HL-60/S4 treated with retinoic acid at 250 ng/mL for 4 days and 3 days (cell line): ENCODE data around the gene LCN1.
"Not testable (repeated sequence)": the region's sequence is repeated elsewhere in the genome, so short reads cannot be mapped to it uniquely, and the experiment has no call there.

Experiments
- in situ Hi-C: fragments of 300-500 bp; cut with MboI; formaldehyde crosslinking; loops from 2 replicates; pipeline ENCODE4 v1.7.0; 2022; ENCODE audit warnings: low sequenced_read_pairs

LCN1 gene

DNA sequence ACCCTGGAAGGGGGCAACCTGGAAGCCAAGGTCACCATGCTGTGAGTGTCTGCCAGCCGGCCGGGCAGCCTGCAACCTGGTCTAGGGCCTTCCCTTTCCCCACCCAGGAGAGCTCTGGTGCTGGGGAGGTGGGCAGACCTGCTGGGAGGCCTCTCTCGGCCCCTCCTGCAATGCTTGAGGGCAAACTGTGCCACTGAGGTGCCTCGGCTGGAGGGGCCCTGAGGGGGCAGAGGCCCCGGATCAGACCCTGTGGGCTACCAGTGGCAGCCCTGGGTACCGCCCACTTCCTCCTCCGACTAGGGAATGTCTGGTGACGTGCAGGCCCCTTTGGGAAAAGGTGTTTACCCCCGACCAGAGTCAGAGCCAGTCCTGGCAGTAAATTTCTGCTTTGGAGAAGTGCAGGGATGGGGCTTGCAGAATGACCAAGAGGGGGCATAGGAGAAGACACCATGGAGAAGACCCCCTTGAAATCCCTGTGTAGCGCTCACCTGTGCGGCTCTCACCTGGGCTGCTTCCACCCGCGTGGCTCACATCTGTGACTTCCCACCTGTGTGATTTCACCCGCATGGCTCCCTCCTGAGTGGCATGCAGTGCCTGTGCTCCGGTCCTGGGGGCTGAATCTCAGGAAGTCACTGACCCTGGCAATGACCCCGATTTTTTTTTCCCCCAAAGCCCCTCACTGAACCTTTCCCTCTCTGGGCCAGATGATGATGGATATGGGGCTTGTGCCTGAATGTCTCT, 1.1 kb downstream of the LCN1 start:
- in situ Hi-C loops: no loop called here

DNA sequence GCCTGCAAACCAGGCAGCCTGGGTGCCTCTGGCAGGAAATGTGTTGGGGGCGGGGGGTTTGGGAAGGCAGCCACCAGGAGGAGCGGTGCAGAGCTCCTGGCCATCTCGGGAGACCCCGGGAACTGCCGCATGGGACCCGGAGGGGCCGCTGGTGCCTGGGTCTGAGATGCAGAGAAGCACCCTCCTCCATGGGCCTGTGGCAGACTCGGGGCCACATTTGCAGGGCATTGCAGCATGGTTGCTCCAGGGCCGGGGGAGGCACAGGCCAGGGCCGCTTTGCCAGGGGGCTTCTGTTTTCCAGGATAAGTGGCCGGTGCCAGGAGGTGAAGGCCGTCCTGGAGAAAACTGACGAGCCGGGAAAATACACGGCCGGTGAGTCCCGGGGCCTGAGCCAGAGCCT, 1.7 kb downstream of the LCN1 start:
- in situ Hi-C loops: no loop called here

DNA sequence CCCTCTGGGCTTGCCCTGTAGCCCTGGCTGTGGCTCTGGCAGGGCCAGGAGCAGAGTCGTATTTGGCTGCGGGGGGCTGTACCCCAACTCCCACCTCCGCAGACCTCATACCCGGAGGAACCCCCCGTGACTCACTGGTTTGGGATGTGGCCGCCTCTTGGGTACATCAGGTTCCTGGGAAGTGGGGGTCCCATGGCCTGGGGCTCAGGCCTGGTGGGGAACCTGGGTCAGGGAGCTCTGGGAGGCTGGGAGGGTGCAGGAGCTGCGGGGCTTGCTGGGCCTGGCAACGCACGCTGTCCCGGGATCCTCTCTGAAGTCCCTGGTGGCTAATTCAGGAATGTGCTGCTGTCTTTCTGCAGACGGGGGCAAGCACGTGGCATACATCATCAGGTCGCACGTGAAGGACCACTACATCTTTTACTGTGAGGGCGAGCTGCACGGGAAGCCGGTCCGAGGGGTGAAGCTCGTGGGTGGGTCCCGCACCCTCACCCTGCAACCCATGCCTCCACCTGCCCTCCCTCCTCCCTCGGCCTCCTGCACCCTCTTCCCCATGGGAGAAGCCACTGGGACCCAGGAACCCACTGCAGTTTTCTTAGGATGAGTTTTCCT, 2.4 kb downstream of the LCN1 start:
- in situ Hi-C loops: no loop called here

- in situ Hi-C loops: no loop called here
Observed at GRCh38 chr9:135524130-135524861, 3.1 kb downstream of the LCN1 start.

DNA sequence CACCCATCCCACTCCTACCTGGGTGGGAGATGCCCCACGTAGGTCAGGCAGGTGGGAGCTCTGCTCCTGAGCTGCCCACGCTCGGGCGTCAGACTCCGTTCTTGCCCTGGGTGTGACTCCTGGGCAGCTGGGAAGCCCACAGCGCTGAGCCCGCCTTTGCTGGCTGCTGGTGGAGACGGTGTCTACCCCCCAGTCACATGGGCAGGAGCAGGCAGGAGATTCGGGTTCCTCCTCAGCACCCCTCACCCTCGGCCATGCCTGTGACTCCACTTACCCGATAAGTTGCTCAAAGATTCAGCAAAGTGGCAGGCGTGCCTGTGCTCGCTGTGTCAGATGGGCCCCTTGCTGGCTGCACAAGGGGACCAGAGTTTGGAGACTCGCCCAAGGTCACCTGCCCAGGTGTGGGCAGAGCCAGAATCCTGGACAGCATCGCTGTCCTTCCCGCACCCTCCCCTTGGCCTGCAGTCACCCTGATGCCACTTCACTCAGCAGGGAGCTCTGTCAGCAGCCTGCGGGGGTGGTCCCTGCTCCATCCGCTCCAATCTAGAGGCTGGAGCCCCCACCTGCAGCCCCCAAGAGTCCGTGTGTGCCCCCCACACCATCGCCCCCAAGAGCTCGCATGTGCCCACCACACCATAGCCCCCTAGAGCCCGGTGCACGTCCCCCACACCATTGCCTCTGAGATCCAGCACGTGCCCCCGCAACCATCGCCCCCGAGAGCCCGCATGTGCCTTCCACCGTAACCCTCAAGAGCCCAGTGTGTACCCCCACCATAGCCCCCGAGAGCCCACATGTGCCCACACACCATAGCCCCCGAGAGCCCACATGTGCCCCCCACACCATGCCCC, 4.2 kb downstream of the LCN1 start:
- in situ Hi-C loops: no loop called here

DNA sequence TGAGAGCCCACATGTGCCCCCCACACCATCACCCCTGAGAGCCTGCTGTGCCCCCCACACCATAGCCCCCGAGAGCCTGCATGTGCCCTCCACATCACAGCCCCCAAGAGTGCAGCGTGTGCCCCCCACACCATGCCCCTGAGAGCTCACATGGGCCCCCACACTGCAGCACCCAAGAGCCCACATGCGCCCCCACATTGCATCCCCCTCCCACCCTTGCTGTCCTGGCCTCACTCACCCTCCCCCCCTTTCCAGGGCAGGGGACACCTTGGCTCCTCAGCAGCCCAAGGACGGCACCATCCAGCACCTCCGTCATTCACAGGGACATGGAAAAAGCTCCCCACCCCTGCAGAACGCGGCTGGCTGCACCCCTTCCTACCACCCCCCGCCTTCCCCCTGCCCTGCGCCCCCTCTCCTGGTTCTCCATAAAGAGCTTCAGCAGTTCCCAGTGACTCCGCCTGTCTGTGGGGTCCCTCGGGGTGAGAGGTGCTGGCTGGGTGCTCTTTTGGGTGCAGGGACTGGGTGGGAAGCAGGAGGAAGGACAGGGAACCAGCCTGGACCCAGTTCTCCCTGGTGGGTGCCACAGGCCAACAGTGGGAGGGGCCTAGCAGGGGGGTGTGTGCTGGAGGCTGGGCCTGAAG, 5.0 kb downstream of the LCN1 start:
- in situ Hi-C loops: no loop called here

DNA sequence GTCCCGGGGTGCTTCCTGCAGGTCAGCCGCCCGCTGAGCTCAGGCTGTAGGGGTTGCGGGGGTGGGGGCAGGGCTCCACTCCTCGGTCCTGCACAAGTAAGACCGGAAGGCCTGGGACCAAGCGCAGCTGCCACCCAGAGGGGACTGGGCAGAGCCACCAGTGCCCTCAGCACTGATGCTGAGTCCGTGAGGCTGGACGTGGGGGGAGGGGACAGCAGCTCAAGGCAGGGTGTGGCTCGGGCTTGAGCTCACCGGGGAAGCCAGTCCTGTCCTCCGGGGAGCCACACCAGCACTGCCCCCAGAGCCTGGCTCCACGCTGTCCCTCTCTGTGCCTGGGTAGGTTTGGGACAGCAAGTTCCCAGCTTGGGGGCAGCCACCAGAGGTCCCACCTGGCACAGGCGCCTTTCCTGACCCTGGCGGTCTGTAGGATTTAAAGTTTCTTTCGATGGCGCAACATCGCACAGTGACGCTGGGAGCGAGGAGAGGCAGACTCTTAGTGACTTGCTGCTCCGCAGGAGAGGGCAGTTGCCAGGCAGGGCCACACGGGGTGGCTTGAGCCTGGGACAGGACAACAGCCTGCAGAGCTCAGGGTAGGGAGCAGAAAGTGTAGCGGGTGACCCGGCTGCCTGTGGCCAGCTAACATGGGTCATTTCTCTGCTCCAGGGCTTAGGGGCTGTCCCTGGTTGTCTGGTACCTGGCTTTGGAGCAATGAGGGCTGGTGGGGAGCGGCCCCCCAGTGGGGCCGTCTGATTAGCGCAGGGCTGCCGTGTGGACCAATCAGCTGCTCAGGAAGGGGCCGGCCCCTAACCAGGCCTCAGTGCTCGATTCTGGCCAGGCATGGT, 5.7 kb downstream of the LCN1 start:
- in situ Hi-C loops: no loop called here

GRCh38 chr9:135528842-135529435, 7.7 kb downstream of the LCN1 start:
- in situ Hi-C loops: not testable (repeated sequence)

DNA sequence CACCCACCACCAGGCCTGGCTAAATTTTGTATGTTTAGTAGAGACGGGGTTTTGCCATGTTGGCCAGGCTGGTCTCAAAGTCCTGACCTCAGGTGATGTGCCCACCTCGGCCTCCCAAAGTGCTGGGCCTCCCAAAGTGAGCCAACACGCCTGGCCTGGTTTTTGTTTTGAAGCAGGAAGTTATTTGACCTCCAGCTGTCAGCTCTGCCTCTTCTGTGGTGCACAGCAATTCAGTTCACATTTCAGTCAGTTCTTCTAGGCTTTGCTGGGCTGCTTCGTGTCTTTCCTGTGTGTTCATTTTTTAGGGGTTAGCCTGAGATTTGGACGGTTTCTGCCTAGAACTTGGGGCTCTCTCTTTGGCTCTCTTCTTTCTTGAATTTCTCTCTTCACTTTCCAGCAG, 8.9 kb downstream of the LCN1 start:
- in situ Hi-C loops: no loop called here

GRCh38 chr9:135531096-135531495, 9.9 kb downstream of the LCN1 start:
- in situ Hi-C loops: no loop called here

GRCh38 chr9:135533113-135533512, 11.9 kb downstream of the LCN1 start:
- in situ Hi-C loops: no loop called here

GRCh38 chr9:135533674-135534073, 12.4 kb downstream of the LCN1 start:
- in situ Hi-C loops: no loop called here

DNA sequence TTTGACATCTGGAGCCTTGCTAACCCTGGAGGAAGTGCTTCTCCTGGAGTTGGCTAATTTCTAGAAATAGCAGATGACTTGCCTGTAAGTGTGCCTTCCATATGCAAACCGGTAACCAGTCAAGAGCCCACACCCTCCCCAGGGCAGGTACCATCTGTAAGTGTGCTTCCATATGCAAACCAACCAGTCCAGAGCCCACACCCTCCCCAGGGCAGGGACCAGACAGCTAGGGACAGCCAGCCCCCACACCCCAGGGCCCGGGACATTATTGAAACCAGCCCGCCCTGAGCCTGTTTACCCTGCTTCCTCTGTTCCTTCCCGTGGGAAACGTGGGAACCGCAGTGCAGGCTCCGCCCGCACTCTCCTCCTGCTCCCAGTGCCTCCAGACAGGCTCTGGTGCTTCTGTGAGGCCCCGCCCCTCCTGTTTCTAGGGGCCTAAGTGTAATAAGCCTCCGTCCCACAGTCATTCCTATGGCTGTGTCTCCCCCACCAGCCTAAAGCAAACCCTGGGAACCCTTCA, 13.0 kb downstream of the LCN1 start:
- in situ Hi-C loops: not testable (repeated sequence)

DNA sequence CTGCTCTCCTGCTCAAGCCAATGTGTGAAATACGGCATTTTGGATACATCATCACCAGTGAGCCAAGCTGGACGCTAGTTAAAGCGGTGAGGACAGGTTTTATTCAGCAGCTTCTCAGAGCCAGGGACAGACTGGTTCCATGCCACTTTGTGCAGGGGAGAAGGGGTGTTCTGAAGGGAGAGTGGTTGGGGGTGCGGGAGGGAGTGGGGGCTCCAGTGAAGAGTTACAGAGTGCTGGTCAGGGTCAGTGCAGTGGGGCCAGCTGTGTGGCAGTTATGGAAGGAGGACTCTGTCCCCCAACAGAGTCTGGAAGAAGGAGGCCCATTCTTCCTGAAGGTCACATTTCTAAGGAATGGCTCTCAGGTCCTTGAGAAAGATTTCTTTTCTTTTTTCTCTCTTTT, 13.6 kb downstream of the LCN1 start:
- in situ Hi-C loops: not testable (repeated sequence)

- in situ Hi-C loops: not testable (repeated sequence)
Observed at GRCh38 chr9:135535631-135536030, 14.4 kb downstream of the LCN1 start.

DNA sequence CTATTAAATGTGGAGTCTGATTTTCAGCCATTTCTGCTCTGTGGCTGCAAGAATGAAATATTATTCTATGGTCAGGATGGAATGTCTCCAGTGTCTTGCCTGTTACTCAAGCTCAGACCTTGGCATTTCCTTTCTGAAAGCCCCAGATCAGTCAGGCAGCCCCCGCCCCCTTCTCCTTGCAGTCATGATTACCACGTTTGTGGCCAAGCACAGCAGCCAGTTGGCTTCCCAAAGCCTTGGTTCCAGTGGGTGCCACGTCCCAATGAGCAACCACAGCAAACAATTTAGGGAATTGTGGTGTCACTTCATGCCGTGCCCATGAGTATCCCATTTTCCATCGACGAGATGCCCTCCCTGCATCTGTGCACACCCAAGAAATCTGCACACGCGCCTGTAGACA, 15.0 kb downstream of the LCN1 start:
- in situ Hi-C loops: no loop called here

GRCh38 chr9:135543262-135543894, 22.1 kb downstream of the LCN1 start:
- in situ Hi-C loops: not testable (repeated sequence)

DNA sequence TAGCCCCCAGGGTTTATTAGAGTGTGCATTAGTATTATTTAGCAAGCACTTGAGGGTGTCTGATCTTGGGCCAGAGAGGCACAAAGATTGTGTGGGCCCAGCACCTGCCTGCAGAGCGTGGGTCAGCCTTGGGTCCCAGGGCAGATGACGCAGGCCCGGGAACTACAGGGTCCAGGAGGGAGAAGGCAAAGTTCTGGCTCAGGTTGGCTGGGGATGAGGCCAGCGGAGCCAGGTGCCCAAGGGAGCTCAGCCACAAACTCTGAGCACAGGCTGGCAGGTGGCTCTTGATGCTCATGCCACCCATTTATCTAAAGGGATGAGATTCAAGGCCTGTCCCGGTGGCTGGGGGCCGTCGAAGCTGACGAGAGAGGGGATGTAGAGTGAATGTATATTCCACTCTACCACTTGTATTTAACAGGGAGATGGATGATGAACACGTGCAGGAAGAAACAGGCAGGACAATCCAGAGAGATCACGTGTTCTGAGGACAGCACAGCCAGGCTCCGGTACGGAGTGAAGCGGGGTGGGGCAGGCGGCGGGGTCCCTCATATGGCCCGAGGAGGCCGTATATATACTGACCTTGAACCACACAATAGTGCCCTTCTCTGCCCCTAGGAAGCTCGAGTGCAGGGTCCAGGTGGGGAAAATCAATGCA, 23.9 kb downstream of the LCN1 start:
- in situ Hi-C loops: no loop called here
